Measurements from ENCODE around the gene NFATC3.

DNA sequence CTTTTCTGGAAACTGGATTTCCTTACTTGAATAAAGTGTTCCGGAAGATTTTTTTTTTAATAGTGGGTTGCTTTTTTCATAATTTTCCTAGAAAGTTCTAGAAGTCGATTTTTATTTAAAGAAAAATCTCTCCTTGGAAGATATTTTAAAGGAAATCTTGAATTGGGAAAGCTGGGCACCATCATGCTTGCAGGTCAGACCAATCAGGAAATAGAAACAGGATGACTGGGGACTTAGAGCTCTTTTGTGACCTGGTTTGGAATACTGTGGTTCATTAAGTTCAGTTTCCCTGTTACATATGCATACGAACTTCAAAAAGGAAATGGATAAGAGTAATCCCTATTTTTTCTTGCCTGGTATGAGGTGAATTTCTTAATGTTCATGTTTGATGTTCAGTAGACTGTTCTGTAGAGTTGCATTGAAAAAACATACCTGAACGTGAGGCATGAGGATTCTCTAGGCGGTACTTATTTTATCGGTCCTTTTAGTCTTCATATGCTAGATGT lies 1.2 kb downstream of the NFATC3 start:
- TF ChIP-seq, protein P1, sequence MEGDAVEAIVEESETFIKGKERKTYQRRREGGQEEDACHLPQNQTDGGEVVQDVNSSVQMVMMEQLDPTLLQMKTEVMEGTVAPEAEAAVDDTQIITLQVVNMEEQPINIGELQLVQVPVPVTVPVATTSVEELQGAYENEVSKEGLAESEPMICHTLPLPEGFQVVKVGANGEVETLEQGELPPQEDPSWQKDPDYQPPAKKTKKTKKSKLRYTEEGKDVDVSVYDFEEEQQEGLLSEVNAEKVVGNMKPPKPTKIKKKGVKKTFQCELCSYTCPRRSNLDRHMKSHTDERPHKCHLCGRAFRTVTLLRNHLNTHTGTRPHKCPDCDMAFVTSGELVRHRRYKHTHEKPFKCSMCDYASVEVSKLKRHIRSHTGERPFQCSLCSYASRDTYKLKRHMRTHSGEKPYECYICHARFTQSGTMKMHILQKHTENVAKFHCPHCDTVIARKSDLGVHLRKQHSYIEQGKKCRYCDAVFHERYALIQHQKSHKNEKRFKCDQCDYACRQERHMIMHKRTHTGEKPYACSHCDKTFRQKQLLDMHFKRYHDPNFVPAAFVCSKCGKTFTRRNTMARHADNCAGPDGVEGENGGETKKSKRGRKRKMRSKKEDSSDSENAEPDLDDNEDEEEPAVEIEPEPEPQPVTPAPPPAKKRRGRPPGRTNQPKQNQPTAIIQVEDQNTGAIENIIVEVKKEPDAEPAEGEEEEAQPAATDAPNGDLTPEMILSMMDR (IDR thresholded peaks at IDR 0.05; ENCODE audit: low read depth, low read length, missing input control) = no peak
- TF ChIP-seq, protein P2, sequence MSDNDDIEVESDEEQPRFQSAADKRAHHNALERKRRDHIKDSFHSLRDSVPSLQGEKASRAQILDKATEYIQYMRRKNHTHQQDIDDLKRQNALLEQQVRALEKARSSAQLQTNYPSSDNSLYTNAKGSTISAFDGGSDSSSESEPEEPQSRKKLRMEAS (IDR thresholded peaks at IDR 0.05) = no peak
- TF ChIP-seq EGR1 (IDR thresholded peaks at IDR 0.05; ENCODE audit: low read depth in 2 of 2) (no peak), SP1 (IDR thresholded peaks at IDR 0.05) (no peak), GABPA (IDR thresholded peaks at IDR 0.05 in 1 of 2, conservative IDR thresholded peaks at IDR 0.05 in 1 of 2) (no peak), YY1 (IDR thresholded peaks at IDR 0.05) (peak; percentile 11), JUND (IDR thresholded peaks at IDR 0.05) (no peak), RAD21 (IDR thresholded peaks at IDR 0.05) (no peak), TAF1 (conservative IDR thresholded peaks at IDR 0.05) (peak; percentile 39), FOXA1 (IDR thresholded peaks at IDR 0.05) (no peak), RXRA (IDR thresholded peaks at IDR 0.05) (peak in 1 of 2 donors; percentile 23)
- TF ChIP-seq, protein P3, sequence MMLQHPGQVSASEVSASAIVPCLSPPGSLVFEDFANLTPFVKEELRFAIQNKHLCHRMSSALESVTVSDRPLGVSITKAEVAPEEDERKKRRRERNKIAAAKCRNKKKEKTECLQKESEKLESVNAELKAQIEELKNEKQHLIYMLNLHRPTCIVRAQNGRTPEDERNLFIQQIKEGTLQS (IDR thresholded peaks at IDR 0.05) = no peak
- TF ChIP-seq, protein P4, sequence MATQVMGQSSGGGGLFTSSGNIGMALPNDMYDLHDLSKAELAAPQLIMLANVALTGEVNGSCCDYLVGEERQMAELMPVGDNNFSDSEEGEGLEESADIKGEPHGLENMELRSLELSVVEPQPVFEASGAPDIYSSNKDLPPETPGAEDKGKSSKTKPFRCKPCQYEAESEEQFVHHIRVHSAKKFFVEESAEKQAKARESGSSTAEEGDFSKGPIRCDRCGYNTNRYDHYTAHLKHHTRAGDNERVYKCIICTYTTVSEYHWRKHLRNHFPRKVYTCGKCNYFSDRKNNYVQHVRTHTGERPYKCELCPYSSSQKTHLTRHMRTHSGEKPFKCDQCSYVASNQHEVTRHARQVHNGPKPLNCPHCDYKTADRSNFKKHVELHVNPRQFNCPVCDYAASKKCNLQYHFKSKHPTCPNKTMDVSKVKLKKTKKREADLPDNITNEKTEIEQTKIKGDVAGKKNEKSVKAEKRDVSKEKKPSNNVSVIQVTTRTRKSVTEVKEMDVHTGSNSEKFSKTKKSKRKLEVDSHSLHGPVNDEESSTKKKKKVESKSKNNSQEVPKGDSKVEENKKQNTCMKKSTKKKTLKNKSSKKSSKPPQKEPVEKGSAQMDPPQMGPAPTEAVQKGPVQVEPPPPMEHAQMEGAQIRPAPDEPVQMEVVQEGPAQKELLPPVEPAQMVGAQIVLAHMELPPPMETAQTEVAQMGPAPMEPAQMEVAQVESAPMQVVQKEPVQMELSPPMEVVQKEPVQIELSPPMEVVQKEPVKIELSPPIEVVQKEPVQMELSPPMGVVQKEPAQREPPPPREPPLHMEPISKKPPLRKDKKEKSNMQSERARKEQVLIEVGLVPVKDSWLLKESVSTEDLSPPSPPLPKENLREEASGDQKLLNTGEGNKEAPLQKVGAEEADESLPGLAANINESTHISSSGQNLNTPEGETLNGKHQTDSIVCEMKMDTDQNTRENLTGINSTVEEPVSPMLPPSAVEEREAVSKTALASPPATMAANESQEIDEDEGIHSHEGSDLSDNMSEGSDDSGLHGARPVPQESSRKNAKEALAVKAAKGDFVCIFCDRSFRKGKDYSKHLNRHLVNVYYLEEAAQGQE (IDR thresholded peaks at IDR 0.05) = no peak

Measured in liver (tissue), 3 donors.